IPS-18c (cell line): Measurements from ENCODE around the gene LHX4.

Experiments
- H3K4me3 ChIP-seq: 2 replicates; pipeline ENCODE4 v1.7.0; 2013; ENCODE audit warnings: low read depth, mild to moderate bottlenecking, low read length, moderate library complexity; ENCODE audit not compliant: insufficient read depth
- H3K9me3 ChIP-seq: one replicate; pipeline ENCODE4 v1.6.1; 2013; ENCODE audit warnings: mild to moderate bottlenecking, low read length, moderate library complexity; ENCODE audit not compliant: control insufficient read depth, insufficient read depth

LHX4 gene

DNA sequence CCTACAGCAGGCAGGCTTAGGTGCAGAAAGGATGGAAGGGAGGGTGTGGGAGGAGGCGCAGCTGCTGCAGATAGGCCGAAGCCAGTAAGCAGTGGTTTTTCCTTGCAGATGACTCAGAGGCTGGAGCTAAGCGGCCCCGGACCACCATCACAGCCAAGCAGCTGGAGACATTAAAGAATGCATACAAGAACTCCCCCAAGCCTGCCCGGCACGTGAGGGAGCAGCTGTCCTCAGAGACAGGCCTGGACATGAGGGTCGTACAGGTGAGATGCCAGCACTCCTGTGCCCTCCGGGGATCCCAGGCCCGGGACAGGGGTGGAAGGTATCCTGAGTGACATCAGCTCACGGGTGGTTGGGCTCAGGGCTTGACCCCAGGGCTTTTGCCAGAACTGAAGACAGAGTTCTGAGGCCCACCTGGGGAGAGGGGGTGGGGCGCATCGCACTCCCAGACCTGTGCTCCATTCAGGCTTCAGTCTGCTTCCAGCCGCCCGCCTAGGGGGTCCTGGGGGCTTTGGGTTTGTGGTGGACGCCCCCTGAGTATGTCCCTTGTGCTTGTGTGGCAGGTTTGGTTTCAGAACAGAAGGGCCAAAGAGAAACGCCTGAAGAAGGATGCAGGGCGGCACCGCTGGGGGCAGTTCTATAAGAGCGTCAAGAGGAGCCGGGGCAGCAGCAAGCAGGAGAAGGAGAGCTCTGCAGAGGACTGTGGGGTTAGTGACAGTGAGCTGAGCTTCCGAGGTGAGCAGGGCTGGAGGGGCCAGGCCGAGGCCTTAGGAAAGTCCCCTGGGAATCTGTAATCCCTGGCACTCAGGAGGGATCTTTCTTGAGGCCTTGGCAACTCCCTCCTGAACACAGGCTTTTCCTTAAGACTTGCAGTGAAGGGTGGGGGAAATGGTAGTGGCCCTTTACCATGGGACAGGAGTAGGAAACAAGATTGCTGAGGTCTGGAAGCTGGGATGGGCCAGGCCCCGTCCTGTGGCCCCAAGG is 41.5 kb downstream of the LHX4 start:
- no peak overlapping the region; the same call in 1 of the 2 replicates for H3K4me3 ChIP-seq

DNA sequence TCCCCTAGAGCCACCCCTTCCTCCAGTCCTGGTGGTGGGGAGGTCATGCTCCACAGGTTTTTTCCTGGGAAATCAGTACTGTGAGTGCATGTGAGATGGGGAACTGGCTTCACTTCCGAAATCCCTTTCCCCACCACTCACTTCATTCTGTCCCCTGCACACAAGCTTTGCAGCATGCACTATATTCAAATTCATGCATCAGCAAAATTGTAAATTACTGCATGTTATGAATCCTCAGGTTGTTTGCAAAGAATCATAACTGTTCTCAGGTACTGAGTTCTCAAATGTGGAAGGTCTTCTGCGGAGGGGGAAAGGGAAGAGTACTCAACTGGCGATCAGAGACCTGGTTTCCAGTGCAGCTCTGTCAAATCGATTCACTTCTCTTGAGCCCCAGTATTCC is 42.3 kb downstream of the LHX4 start:
- no peak overlapping the region for H3K4me3 ChIP-seq

More for the DNA sequence above, 41.5 kb downstream of the LHX4 start:
- H3K9me3 ChIP-seq: peaks cover under 1% of the 10 kb centered on the region

DNA sequence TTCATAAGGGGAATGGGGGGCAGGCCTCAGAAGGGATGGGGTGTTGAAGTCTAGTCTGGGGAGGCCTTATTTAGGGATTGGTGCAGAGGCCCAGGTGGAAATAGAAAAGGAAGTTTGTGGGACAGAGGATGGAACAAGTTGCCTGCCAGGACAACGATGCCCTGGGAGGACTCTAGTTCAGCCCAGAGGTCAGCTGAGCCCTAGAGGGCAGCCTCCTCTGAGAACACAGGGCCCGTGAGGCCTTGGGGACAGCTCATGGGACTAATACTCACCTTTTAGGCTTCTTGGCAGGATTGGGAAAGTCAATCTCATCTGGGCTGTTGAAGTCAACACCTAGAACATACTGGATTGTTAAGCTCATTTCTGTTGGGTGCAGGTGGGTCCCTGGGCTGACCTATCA is 43.0 kb downstream of the LHX4 start:
- no peak overlapping the region for H3K4me3 ChIP-seq
- H3K9me3 ChIP-seq: peaks cover 5% of the 10 kb centered on the region

More for the DNA sequence above, 42.3 kb downstream of the LHX4 start:
- peaks cover 5% of the 10 kb centered on the region for H3K9me3 ChIP-seq

DNA sequence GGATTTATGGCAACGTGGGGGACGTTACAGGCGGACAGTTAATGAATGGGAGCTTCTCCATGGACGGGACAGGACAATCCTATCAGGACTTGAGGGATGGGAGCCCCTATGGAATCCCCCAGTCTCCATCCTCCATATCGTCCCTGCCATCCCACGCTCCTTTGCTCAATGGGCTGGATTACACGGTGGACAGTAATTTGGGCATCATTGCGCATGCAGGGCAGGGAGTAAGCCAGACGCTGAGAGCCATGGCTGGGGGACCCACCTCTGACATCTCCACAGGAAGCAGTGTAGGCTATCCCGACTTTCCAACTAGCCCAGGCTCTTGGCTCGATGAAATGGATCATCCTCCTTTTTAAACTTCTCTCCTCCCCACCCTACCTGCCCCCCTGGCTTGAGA is 44.2 kb downstream of the LHX4 start:
- H3K4me3 ChIP-seq: no peak overlapping the region
- peaks cover 5% of the 10 kb centered on the region for H3K9me3 ChIP-seq

DNA sequence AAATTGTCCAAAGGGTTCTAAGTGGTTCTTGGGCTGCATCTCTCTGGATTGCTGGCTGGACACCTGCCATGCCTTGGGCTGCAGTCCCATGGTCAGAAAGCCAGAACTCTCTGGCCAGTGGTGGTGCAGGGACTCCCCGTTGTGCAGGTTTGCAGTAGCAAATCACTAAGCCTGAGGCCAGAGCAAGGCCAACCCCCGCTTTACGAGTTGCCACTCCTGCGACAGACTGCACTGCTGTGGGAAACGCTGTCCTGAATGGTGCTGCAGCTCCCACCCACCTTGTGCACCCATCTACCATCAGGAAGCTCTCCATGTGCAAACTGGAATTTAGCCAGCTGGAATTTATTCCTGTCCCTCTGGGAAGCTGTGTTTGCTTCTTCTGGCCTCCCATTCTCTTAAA is 45.7 kb downstream of the LHX4 start:
- peaks cover 5% of the 10 kb centered on the region for H3K9me3 ChIP-seq
- no peak overlapping the region for H3K4me3 ChIP-seq

DNA sequence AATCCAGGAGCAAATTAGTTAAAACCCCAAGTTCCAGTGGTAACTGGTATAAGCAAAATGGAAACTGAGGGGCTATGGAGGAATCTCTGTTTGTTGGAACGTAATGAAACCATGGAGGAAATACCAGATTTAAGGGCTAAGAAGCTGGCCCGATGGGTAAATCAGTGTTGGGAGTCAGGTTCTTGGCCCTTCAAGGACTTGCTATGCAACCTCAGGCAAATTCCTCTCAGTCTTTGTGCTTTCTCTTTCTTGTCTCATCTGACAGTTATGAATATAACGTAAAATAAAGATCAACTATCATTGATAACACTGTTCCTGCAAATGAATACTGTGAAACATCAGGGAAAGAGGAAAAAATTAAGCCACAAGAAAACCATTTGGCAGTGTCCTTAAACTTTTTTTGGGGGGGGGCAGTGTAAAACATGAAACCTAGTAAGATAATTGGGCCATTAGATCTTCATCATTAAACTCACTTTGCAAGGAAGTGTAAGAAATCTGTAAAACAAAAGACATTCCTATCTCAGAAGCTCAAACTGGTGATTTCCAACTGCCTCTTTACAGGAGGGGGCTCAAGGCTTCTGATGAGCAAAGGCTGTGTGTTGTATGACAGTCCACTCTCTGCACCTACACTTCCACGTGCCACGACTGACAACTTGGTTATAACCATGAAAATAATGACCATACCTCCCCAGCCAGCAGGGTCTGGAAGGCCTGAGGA is 47.6 kb downstream of the LHX4 start:
- peaks cover 5% of the 10 kb centered on the region for H3K9me3 ChIP-seq
- no peak overlapping the region for H3K4me3 ChIP-seq

DNA sequence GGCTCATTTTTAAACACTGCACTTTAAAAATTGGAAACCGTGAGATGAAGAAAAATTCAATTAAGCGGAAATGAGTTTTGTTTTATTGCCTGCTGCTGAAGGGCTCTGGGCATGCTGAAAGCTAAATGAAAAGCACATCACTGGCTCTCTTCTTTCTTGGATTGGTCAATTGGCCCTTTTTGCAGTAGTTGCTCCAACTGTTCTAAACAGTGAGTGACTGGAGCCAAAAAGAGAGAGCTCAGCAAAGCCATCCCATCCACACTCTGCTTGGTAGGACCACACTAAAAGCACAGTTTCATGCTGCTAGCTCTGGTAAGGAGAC is 48.1 kb downstream of the LHX4 start:
- no peak overlapping the region for H3K4me3 ChIP-seq
- peaks cover 5% of the 10 kb centered on the region for H3K9me3 ChIP-seq

DNA sequence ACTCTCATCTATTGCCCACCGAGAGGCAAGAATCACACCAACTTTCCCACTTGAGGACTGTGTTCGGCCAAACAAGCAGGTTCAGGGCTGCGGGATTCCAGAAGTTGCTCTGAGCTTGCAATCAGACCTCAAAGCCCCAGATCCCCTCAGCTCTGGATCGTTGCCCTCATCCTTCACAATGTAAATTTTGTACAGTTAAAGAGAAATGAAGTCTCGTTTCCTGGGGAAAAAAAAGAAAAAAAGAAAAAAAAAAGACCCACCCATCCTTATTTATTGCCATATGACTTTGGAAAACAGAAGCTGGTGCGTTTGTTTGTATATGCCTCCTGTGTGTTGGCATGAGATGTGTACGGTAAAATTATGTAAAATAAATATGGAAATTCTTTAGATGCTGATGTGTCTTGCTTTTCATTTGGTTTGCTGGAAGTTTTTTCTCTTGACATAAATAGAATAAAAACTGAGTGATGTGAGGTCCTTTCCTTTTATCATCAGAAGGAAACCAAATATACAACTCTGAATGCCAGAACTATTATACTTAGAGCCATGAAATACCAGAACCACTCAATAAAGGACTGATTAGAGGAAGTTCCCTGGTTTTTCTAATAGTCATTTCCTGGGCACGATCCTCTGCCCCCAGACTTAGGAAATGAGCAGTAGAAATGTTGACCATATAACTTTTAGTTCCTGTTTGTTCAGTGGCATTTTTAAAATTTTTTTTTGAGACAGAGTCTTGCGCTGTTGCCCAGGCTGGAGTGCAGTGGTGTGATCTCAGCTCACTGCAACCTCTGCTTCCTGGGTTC is 48.7 kb downstream of the LHX4 start:
- H3K4me3 ChIP-seq: no peak overlapping the region
- H3K9me3 ChIP-seq: peaks cover 5% of the 10 kb centered on the region

DNA sequence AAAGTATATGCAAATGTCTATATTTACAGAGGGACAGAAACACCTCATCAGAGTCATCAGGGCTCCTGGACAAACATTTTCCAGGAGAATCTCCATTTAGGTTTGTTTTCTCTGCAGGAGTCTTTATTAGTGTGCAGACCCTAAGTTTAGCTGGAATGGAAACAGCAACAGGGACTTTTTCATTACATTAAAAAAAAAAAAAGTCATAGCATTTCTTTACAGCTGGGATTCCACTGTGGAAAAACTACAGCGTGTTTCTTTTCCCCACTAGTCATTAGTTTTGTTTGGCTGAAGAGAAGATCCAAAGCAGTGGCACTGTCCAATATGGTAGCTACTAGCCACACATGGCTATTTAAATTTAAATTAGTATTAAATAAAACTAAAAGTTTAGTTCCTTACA is 49.6 kb downstream of the LHX4 start:
- no peak overlapping the region for H3K4me3 ChIP-seq

DNA sequence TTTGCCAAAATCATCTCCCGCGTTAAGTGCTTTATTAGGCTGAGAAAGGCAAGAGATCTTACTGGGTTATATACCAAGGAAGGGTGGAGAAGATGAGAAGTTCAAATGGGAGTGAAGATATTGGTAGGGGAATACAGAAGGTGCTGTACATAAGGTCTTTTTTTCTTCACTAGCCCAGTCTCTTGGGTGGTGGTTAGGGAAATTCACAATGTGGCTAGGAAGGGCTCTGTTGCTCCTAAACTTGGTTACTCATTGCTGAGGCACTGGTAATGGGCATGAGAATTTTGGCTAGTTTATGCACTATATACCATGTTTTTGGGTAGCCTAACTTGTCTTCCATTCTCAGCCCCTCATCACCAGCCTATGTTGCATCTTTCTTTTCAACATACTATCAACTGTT is 50.6 kb downstream of the LHX4 start:
- peaks cover 5% of the 10 kb centered on the region for H3K9me3 ChIP-seq
- H3K4me3 ChIP-seq: no peak overlapping the region

More for the DNA sequence above, 49.6 kb downstream of the LHX4 start:
- H3K9me3 ChIP-seq: peaks cover 5% of the 10 kb centered on the region

DNA sequence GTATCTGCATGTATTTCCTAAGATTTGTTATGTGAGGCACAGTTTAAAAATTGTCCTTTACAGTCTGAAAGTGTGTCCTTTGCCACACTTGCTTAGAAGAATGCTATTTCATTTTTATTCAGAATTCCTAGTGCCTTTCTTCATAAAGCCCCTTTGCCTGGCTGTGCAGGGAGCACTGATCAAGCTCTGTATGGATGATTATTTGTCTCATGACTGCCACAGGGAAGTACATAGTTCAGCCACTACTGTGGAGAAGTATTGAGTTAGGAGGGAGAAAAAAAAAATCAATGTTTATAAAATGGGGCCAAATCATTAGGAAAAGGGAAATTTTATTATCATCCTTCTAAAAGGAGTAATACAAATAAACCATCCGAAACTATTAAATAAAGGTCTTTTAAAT is 51.4 kb downstream of the LHX4 start:
- no peak overlapping the region for H3K4me3 ChIP-seq

DNA sequence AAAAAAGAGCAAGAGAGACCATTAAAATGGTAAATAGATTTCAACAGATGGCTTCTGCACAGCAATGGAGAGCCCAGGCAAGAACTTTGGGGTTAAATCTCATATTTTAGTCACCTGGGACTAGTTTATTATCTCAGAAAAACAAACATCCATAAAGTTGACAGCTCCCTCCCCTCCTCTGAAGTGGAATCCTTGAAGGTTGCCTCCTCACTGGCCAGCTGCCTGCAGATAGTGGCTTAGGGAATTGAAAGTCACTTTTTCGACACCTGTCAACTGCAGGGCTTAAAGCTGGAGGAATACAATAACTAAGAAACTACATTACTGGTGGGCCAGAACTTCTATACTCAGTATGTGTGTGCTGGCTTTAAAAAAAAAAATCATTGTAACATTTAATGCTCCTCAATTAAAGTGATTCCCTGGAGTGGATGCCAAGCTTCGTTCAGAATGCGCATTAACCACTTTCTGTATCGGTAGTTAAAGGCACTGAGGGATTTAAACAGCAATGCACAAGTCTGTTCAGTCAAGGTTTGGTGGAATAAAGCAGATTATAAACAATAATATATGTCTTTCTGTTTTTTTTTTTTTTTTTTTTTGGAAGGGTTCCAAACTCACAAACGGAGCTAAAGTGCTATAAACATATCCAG is 52.5 kb downstream of the LHX4 start:
- no peaks in the 10 kb centered on the region for H3K9me3 ChIP-seq
- no peak overlapping the region for H3K4me3 ChIP-seq

More for the DNA sequence above, 51.4 kb downstream of the LHX4 start:
- peaks cover 5% of the 10 kb centered on the region for H3K9me3 ChIP-seq

DNA sequence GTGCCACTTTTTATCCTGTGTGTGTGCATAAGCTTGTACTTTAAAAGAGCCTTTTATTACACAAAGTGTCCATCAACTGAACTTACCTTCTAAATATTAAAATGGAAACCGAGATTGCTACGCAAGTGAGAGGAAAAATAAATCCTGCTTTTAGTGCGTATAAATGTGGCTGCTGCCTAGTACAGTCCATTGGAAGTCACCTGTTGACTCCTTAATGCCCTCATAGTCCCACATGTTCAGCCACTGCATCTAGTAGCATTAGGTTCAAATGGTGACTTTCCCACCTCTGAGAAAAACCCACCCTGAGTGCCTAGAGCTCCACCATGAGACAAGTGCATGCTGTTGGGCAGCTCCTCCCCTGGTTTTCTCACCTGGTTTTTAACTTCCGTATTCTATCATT is 53.0 kb downstream of the LHX4 start:
- H3K4me3 ChIP-seq: no peak overlapping the region
- H3K9me3 ChIP-seq: no peaks in the 10 kb centered on the region

DNA sequence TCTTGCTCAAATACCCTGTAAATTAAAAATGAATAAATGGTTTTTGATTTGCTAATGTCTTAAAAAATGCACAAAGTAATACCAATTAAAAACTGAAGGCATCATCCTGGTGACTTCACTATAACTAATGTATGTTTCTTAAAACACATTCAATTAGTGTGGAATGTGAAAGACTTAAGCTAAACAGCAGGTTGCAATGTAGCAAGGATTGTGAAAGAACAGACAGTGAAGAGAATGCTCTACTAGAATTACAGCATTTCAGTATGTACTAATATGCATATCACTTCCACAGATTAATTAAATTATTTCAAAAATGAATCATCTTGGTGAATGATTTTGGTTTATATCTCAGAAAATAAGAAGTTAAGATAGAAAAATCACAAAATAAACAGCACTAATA is 56.4 kb downstream of the LHX4 start:
- Histone ChIP-seq H3K4me3 (no peak overlapping the region), H3K9me3 (no peaks in the 10 kb centered on the region)

DNA sequence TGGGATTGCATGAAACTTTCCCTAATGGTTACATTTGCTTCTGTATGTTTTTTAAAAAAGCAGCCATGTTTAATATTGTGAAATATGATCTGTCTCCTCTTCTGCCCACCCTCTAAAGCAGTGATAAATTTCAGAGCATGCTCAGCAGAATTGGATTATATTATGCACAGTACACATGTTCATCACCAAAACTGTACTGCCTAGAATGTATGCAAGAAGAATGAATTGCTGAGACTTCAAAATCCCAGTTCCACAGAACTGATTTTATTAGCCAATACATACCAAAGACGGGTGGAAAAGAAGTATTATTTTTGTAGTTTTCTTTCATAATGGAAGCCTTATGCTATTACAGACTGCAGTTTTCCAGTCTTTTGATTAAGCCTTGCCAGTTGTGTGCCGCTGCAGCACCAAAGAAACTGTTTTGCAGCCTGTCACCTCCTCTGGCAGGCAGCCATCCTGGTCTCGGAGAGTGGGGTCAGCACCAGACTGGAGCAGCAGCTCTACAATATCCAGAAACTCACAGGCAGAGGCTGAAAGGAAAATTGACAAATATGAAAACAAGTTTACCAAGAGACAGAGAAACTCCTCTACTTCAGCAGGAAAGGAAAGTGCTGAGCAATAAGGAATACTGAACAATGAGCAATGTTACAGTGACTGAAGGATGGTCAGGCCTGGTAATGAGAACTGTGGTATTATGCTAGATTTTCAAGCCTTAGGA is 58.1 kb downstream of the LHX4 start:
- H3K9me3 ChIP-seq: no peaks in the 10 kb centered on the region
- no peak overlapping the region for H3K4me3 ChIP-seq

DNA sequence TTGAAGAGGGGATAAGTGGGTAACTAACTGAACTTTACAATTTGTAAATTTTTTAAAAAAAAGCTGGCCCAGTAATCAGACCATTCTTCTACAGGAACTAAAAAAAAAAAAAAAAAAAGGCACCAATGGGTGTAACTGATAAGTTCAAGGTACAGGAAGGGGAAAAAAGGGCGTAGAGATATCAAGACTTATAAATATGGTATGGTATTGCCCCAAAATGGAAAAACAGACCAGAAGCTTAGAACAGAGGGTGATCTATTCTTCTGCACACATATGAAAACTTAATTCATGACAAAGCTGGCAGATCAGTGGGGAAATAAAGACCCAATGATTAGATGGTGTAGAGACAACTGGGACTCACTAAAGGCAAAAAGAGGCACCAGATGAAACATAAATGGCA is 58.9 kb downstream of the LHX4 start:
- no peaks in the 10 kb centered on the region for H3K9me3 ChIP-seq
- H3K4me3 ChIP-seq: no peak overlapping the region
